HepG2 (cell line): ENCODE results near the gene TOR4A. TPM values are rescaled to one million over a fixed set of nuclear protein-coding genes. Genes with fewer than 3 reads are reported as not detected.

Source experiments
- FOXO1 ChIP-seq: sonication (generic); formaldehyde crosslinking; IDR thresholded peaks from 2 replicates; pipeline ENCODE4 v1.4.0; 2020; ENCODE audit warnings: missing genetic modification reagents
- HOXA3 ChIP-seq: sonication (generic); formaldehyde crosslinking; IDR thresholded peaks from 2 replicates; pipeline ENCODE4 v1.5.0; 2020; ENCODE audit warnings: missing genetic modification reagents
- KIAA2018 ChIP-seq: sonication (generic); formaldehyde crosslinking; IDR thresholded peaks from 2 replicates; pipeline ENCODE4 v1.5.0; 2020; ENCODE audit warnings: mild to moderate bottlenecking, missing genetic modification reagents, borderline replicate concordance
- ZNF552 ChIP-seq: sonication (generic); formaldehyde crosslinking; IDR thresholded peaks from 2 replicates; pipeline ENCODE4 v1.9.0; 2022; ENCODE audit warnings: missing genetic modification reagents, mild to moderate bottlenecking, borderline replicate concordance
- polyA plus RNA-seq, 8 experiments: library from polyadenylated mRNA; depleted of rRNA in 3 of 8; stranded (reverse) in 7 of 8; unstranded in 1 of 8; fragments of >200 nt; fragmentation: Illumina TruSeq in 4 of 8; extraction: Trizol in 4 of 8; gene quantifications; 2 replicates each; pipeline versions ENCODE4 v1.2.1 to v1.2.3, GENCODE V29; 2011 to 2016; ENCODE audit warnings: low read depth in 4 of 8, missing spikeins in 1 of 8, mixed read lengths in 1 of 8; ENCODE audit not compliant: insufficient read depth in 1 of 8
- total RNA-seq, 5 experiments: library from RNA; depleted of rRNA; stranded (reverse); fragments of >200 nt; fragmentation: Illumina TruSeq; extraction: Trizol; gene quantifications; 2 replicates each; pipeline ENCODE4 v1.2.3, GENCODE V29; 2016; ENCODE audit warnings: low read depth in 1 of 5

TOR4A gene
- total and polyA plus RNA-seq, 2 of the 13 experiments (the other 11 are each of a cell fraction or from before 2014, with no cell fraction given), result 11.1 to 14.2 TPM

GRCh38 chr9:137311171-137311985 lies 33.9 kb downstream of the TOR4A start (continued):
- TF ChIP-seq KIAA2018 (CRISPR knock-in tag) (no peak), HOXA3 (CRISPR knock-in tag) (no peak), FOXO1 (CRISPR knock-in tag) (no peak), ZNF552 (CRISPR knock-in tag) (no peak)
